Occipital lobe (tissue), 2 donors: ENCODE measurements around the gene ALPI. TPM values are rescaled to one million over a fixed set of nuclear protein-coding genes. Genes with fewer than 3 reads are reported as not detected.
A peak's percentile ranks its signal among the peaks of the same experiment; 100 is the strongest.

Experiments
- DNase-seq: peaks from one replicate; lab custom pipeline; 2025; lab: John Stamatoyannopoulos, UW
- total RNA-seq: library from RNA; depleted of rRNA; stranded (reverse); fragments of >200 nt; gene quantifications from one replicate; pipeline ENCODE4 v1.2.3, GENCODE V29; 2014

Gene ALPI
- total RNA-seq, 1 donor from 2014 or later: not detected

DNA sequence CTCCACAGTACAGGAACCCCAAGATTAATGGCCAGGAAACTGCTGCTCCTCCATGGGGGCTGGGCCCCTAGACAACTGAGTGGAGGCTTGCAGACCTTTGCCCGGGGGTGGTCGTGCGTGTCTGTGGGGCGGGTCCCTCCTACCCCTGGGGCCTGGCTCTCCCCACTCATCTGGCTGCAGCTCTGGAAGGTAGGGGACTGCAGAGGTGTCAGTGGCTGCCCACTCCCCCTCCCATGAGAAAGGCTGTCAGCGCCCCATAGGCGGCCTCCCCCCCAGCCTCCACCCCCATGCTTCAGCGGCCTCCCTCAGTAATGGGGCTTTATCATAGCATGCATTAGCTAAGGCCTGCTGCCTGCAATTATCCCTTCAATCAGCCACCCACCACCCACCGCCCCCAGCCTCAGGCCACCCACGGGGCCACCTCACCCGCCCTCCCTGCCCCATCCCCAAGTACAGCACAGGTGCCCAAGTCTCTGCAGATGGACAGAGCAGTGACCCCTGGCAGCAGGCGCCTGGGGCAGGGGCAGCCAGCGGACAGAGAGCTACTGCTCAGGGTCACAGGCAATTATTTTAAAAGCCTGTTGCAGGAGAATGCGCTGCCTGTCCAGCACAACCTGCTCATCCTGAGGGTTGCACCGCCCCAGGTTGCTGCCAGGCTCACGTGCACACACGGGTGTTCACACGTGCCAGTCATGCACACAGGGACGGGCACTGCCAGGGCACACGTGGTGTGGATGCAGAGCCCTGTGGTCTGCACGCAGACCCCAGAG lies 40.7 kb downstream of the ALPI start:
- no peak for DNase-seq

DNA sequence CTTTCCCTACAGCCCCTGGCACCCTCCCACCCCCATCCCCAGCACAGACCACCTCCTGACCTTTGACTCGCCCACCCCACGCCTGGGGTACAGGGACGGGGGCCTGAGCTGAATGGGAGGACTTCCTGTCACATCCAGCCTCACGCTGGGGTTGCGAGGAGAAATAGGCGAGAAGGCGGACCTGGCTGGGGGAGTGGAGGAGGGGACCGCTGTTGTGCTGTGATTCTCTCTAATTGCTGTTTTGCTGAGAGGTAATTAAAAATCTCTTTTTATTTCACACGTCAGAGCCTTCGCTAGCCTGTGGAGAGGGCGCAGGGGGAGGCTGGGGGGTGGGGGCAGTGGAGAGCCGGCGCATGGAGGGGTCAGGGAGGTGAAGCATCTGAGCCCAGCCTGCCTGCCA lies 41.4 kb downstream of the ALPI start:
- DNase-seq: no peak

DNA sequence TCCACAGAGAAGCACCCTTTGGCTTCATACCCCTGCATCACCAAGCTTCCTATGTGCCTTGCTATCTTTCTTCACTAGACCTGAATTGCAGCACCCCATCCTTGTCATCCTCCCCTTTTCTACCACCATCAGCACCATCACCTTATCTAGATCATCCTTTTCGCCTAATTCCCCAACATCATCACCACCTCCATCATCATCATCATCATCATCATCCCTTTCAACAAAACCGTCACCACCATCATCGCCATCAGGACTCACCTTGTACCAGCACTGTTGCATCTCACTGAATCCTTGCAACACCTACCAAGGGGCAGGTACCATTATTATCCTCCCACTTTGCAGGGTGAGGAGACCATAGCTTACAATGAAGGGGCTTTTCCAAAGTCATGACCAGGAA lies 42.5 kb downstream of the ALPI start:
- no peak for DNase-seq

DNA sequence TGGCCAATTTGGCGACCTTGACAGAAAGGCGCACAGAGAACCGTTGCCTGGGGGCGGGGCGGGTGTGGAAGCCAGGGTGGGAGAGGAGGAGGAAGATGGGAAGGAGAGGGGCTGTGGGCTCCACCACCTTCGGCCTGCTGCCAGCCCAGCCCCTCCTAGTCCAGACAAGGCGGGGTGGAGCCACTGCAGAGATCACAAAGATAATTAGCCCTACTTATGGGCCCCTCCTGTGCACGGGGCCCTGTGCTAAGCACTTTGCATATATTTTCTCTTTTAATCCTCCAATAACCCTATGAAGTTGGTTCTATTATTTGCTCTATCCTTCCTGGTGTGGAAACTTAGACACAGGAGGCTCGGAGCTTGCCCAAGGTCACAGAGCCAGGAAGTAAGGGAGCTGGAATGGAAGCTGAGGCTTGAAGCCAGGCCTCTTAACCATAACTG lies 45.4 kb downstream of the ALPI start:
- no peak for DNase-seq

DNA sequence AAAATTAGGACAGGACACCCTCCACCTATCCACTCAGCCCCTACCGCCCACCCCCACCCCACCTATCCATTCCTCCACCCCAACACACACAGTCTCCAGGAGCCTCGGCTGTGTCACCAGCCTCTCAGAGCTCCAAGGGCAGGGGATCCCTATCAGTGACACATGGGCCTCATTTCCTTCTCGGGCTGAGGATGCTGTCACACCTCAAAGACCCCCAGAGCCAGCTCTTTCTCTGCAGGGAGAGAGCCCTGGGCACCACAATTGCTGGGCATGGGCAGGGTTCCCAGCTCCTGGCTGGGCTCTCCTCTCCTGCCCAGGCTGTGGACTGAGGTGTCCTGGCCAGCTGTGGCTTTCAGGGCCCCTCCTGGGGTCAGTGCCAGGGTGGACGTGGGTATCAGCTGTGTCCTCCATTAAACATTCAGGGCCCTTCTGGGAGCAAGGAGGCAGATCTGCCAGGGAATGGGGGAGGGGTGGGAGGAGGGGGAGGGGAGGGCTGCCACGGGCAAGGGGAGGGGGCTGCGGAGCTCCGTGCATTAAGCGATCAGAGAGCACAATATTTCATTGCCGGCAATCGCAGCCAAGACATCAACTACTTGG lies 45.9 kb downstream of the ALPI start:
- no peak for DNase-seq

DNA sequence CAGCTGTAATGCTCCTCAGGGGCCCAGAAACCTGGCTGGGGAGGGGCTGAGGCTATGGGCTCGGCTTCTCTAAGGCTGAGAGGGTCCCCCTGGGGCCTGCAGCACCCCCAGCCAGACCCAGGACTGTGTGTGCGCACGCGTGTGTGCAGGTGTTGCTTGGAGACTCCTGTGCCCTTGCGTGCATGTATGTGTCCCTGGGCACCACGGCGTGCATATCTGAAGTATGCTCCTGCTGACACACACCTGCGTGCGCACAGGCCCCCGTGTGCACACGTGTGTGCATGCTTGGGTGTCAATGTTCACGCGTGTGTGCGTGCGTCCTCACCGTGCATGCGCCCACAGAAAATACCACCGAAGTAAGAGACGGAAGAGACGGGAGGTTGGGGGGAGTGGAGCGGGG lies 46.6 kb downstream of the ALPI start:
- no peak for DNase-seq

DNA sequence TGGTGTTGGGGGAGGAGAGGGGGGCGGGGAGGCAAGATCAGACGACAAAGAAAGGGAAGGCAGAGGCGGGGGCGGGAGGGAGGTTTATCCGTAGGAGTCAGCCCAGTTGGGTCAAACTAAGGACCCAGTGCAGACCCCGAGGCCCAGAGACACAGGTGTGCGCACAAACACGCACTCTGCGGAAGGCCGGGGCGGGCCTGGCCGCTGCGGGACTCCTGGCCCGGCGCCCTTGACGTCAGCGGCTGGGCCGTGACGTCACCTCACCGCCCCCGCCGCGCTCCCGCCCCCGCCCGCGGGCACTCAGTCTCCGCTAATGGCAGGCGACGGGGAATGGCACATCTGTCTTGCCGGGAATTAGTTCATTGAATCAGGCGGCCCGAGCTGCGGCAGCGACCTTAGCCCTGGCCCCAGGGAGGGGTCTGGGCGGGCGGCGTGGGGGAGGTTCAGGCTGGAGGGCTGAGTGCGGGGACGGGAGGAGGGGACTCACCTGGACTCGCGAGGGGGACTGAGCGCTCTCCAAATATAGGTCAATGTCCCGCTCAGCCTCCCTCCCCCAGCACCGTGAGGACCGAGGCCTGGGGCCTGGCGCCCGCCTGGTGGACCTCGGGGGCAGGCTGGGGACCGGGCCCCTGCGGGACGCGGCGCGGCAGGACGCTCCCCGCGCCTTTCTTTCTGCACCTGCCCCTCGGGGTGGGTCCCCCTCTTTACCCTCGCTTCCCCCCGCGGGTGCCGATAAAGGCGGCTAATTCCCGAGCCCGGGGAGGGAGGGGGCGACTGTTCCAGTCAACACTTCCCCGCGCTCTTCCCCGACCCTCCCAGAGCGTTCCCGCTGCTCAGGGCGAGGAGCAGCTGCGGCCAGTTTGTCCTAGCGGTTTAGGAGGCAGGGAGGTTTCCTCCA lies 47.2 kb downstream of the ALPI start:
- peak; percentile 17 for DNase-seq

DNA sequence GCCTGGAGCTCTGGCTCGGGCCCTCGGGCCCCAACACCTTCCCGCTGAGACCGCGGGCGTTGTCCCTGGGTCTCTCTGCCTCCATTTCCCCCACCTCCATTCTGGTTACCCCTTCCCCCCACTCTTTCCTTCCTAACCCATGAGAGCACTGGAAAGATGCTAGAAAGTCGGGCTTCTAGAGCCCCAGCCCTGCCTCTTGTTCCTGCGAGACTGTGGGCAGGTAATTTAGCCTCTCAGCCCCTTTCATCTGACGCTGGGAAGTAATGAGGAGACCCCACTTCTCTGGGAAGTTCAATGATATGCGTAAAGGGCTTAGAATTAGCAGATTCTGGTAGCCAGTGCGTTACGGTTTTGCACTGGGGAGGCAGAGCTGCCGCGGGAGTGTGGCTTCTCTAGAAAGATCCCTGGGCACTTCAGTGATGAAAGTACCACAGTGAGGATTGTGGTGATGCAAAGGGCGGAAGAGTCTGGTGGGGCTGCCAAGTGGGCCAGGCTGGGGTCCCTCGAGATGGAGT lies 47.9 kb downstream of the ALPI start:
- no peak for DNase-seq

DNA sequence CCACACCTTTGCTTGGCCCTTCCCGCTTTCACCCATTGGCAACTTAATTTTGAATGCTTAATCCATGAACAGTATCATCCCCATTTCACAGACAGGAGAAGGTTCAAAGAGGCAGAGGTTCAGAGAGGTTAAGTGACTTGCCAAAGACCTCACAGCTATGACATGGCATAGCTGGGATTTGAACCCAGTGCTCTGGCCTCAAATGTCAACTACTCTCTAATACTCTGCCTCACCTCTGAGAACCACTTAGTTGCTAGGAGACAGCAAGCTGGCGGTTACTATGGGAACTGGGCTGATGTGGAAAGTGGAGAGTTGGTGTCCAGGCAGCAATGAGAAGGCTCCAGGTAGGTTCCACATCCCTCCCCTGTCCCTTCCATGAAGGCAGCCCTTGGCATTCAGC lies 48.5 kb downstream of the ALPI start:
- no peak for DNase-seq

DNA sequence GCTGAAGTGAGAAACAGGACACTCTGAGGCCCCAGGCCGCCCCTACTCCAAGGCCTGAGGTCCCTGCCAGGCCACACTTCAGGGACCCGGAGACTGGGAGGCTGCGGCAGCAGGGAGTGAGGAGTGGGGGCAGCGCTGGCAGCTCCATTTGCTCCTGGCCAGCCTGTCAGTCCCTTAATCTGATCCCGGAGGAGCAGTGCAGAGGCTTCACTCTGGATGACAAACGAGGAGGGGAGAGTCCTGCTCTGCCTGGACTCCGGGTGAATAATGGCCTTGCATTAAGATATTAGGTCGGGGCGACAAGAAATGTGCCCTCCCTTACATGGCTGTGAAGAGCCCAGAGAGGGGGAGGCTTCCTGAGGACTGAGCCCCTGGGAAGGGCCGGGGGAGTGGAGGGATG lies 49.9 kb downstream of the ALPI start:
- DNase-seq: no peak

DNA sequence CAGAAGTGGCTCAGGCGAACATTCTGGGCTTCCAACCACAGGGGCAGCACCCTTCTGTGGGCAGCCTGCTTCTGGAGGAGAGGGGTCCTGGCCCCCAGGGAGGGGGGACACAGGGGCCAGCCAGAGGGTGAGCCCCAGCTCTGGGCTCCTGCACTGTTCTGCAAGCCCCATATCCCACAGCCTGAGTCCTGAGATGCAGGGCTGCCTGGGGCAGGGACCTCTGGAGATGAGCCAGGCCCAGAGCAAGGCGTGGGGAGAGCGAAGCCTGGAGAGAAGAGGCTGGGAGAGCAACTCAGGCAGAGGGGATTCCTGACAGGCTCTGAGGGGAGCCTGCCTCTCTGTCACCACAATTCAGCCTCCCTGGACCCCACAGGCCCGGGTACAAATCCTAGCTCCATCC lies 50.8 kb downstream of the ALPI start:
- no peak for DNase-seq

DNA sequence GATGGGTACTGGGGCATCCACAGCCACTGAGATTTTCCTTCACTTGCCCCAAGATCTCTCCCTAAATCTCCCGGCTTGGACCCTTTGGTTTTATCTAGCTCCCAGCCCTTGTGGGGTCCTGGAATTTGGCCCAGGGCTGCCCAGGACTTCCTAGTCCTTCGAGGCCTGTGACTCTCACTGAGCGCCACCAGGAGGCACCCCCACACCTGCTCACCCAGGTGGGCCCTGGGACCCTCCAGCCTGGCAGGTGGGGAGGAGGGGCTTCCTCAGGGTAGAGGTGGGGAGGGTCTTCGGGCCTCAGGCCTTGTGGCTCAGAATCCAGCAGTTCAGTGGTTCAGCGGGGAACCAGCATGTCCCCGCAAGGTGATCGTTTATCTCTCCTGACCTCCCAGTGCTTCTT lies 52.3 kb downstream of the ALPI start:
- DNase-seq: no peak

Other genes with a start within 250 kb of the ALPI start
- gene ALPP, start 77.4 kb upstream of the ALPI start, total RNA-seq: not detected
- gene ALPG, start 49.3 kb upstream of the ALPI start, total RNA-seq: not detected
- gene ECEL1, start 31.7 kb downstream of the ALPI start, total RNA-seq: 1.2 TPM
- not detected for gene PRSS56, start 64.2 kb downstream of the ALPI start, total RNA-seq
- gene CHRND, start 70.0 kb downstream of the ALPI start, total RNA-seq: not detected
- 0.16 TPM for gene CHRNG, start 83.5 kb downstream of the ALPI start, total RNA-seq
- gene TIGD1, start 94.4 kb downstream of the ALPI start, total RNA-seq: 11.2 TPM
- gene EIF4E2, start 94.5 kb downstream of the ALPI start, total RNA-seq: 38.1 TPM
- gene EFHD1, start 177.5 kb downstream of the ALPI start, total RNA-seq: 1.1 TPM
- gene GIGYF2, start 241.2 kb downstream of the ALPI start, total RNA-seq: 111 TPM